Type B pancreatic cell (in vitro differentiated cells): ENCODE measurements around the gene ARHGAP30. TPM values are rescaled to one million over a fixed set of nuclear protein-coding genes. Genes with fewer than 3 reads are reported as not detected.

Experiments used
- DNase-seq: peaks from one replicate; pipeline ENCODE4 v3.0.0; 2021; ENCODE audit warnings: mixed read lengths; ENCODE audit not compliant: unreplicated experiment; ENCODE audit errors: extremely low spot score
- H3K27ac Mint-ChIP-seq: 2 replicates; pipeline ENCODE4 v1.8.0; 2021; ENCODE audit warnings: mild to moderate bottlenecking, mixed read lengths
- H3K27me3 Mint-ChIP-seq: 2 replicates; pipeline ENCODE4 v1.8.0; 2021; ENCODE audit warnings: mixed read lengths
- H3K36me3 Mint-ChIP-seq: 2 replicates; pipeline ENCODE4 v1.8.0; 2021; ENCODE audit warnings: mixed read lengths
- H3K4me1 Mint-ChIP-seq: one replicate; pipeline ENCODE4 v1.8.0; 2021; ENCODE audit warnings: mixed read lengths; ENCODE audit not compliant: unreplicated experiment
- H3K4me3 Mint-ChIP-seq: 2 replicates; pipeline ENCODE4 v1.8.0; 2021; ENCODE audit warnings: mild to moderate bottlenecking, mixed read lengths
- H3K9me3 Mint-ChIP-seq: 2 replicates; pipeline ENCODE4 v1.8.0; 2021; ENCODE audit warnings: mixed read lengths
- CTCF ChIP-seq: fragments of 200-600 bp; sonication (generic); conservative IDR thresholded peaks from 2 replicates; pipeline ENCODE4 v1.5.0; 2021; ENCODE audit warnings: antibody characterized with exemption, mild to moderate bottlenecking
- total RNA-seq: library from RNA; stranded (reverse); gene quantifications from 2 replicates; pipeline ENCODE4 v1.2.1, GENCODE V29; 2021; ENCODE audit warnings: low replicate concordance

The ARHGAP30 gene
- total RNA-seq, 1 donor from 2014 or later, result 1.3 TPM

- Mint-ChIP-seq H3K4me1 (peaks cover 10% of the 10 kb centered on the region), H3K36me3 (no peaks in the 10 kb centered on the region), H3K27ac (peak overlapping the region; percentile 22), H3K9me3 (no peaks in the 10 kb centered on the region), H3K4me3 (no peak overlapping the region), H3K27me3 (no peaks in the 10 kb centered on the region)
- no peak for TF ChIP-seq CTCF
- DNase-seq, result no peak
Observed at GRCh38 chr1:161001525-161001924, 68.2 kb downstream of the ARHGAP30 start.

GRCh38 chr1:161000736-161001480, 68.8 kb downstream of the ARHGAP30 start:
- TF ChIP-seq CTCF, result no peak
- no peaks in the 10 kb centered on the region for H3K27me3 Mint-ChIP-seq
- H3K4me3 Mint-ChIP-seq, result no peak overlapping the region
- H3K4me1 Mint-ChIP-seq, result peaks cover 10% of the 10 kb centered on the region
- H3K36me3 Mint-ChIP-seq, result no peaks in the 10 kb centered on the region
- no peak for DNase-seq
- H3K27ac Mint-ChIP-seq, result no peak overlapping the region
- no peaks in the 10 kb centered on the region for H3K9me3 Mint-ChIP-seq

- no peaks in the 10 kb centered on the region for H3K27me3 Mint-ChIP-seq
- H3K4me1 Mint-ChIP-seq, result peaks cover 10% of the 10 kb centered on the region
- no peaks in the 10 kb centered on the region for H3K9me3 Mint-ChIP-seq
- H3K36me3 Mint-ChIP-seq, result no peaks in the 10 kb centered on the region
- no peak for DNase-seq
- H3K27ac Mint-ChIP-seq, result no peak overlapping the region
- no peak overlapping the region for H3K4me3 Mint-ChIP-seq
- no peak for TF ChIP-seq CTCF
Observed at GRCh38 chr1:160999376-160999775, 70.3 kb downstream of the ARHGAP30 start.

- no peak for DNase-seq
- peak overlapping the region; percentile 82 for H3K27ac Mint-ChIP-seq
- H3K36me3 Mint-ChIP-seq, result no peaks in the 10 kb centered on the region
Observed at GRCh38 chr1:160997323-160998038, 72.2 kb downstream of the ARHGAP30 start.

More at GRCh38 chr1:160997323-160998038, 72.2 kb downstream of the ARHGAP30 start:
- no peaks in the 10 kb centered on the region for H3K9me3 Mint-ChIP-seq
- H3K27me3 Mint-ChIP-seq, result no peaks in the 10 kb centered on the region
- peak; percentile 70 for TF ChIP-seq CTCF
- no peak overlapping the region for H3K4me3 Mint-ChIP-seq
- peaks cover 14% of the 10 kb centered on the region for H3K4me1 Mint-ChIP-seq

Other genes with a start within 250 kb of the ARHGAP30 start
- gene CD244, start 207.0 kb downstream of the ARHGAP30 start, total RNA-seq, result 0.50 and 0.56 TPM in 2 replicates
- gene ITLN1, start 184.7 kb downstream of the ARHGAP30 start, total RNA-seq, result 23.1 and 59.8 TPM in 2 replicates
- gene ITLN2, start 115.1 kb downstream of the ARHGAP30 start, total RNA-seq, result 0.99 and 1.7 TPM in 2 replicates
- gene F11R, start 48.7 kb downstream of the ARHGAP30 start, total RNA-seq, result 66.8 and 147 TPM in 2 replicates
- gene TSTD1, start 30.9 kb downstream of the ARHGAP30 start, total RNA-seq, result 40.8 and 98.0 TPM in 2 replicates
- 62.2 and 79.1 TPM in 2 replicates for gene USF1, start 23.9 kb downstream of the ARHGAP30 start, total RNA-seq
- 57.7 and 193 TPM in 2 replicates for gene NECTIN4, start 19.7 kb upstream of the ARHGAP30 start, total RNA-seq
- gene KLHDC9, start 28.5 kb upstream of the ARHGAP30 start, total RNA-seq, result 14.1 and 14.3 TPM in 2 replicates
- gene PFDN2, start 48.1 kb upstream of the ARHGAP30 start, total RNA-seq, result 41.1 and 50.9 TPM in 2 replicates
- gene NIT1, start 48.2 kb upstream of the ARHGAP30 start, total RNA-seq, result 42.4 and 47.5 TPM in 2 replicates
- gene DEDD, start 62.8 kb upstream of the ARHGAP30 start, total RNA-seq, result 31.3 and 41.0 TPM in 2 replicates
- gene UFC1, start 84.1 kb upstream of the ARHGAP30 start, total RNA-seq, result 90.3 and 103 TPM in 2 replicates
- gene USP21, start 89.6 kb upstream of the ARHGAP30 start, total RNA-seq, result 31.6 and 45.7 TPM in 2 replicates
- gene PPOX, start 96.5 kb upstream of the ARHGAP30 start, total RNA-seq, result 25.7 and 43.6 TPM in 2 replicates
- gene B4GALT3, start 107.6 kb upstream of the ARHGAP30 start, total RNA-seq, result 42.4 and 48.5 TPM in 2 replicates
- gene ADAMTS4, start 129.2 kb upstream of the ARHGAP30 start, total RNA-seq, result 0.10 and 2.5 TPM in 2 replicates
- 93.1 and 97.4 TPM in 2 replicates for gene NDUFS2, start 132.5 kb upstream of the ARHGAP30 start, total RNA-seq
- gene FCER1G, start 145.4 kb upstream of the ARHGAP30 start, total RNA-seq, result 0.80 TPM in 1 of 2 replicates, not detected in the other
- gene APOA2, start 153.7 kb upstream of the ARHGAP30 start, total RNA-seq, result 39.5 and 238 TPM in 2 replicates
- 13.6 and 13.7 TPM in 2 replicates for gene TOMM40L, start 156.2 kb upstream of the ARHGAP30 start, total RNA-seq
- not detected in 2 replicates for gene NR1I3, start 168.3 kb upstream of the ARHGAP30 start, total RNA-seq
- gene PCP4L1, start 188.9 kb upstream of the ARHGAP30 start, total RNA-seq, result 1.0 and 3.4 TPM in 2 replicates
- 0.76 and 3.6 TPM in 2 replicates for gene MPZ, start 240.1 kb upstream of the ARHGAP30 start, total RNA-seq
- 206 and 235 TPM in 2 replicates for gene SDHC, start 244.5 kb upstream of the ARHGAP30 start, total RNA-seq